GM12801 (cell line): Measurements from ENCODE around the gene SCARB1.

Source experiments
- TF ChIP-seq, protein P1 (sequence below): IDR thresholded peaks from one replicate; pipeline ENCODE4 v1.5.1; 2011; ENCODE audit warnings: control low read depth; ENCODE audit not compliant: insufficient read length; ENCODE audit errors: extremely low read depth

The SCARB1 gene

GRCh38 chr12:124842800-124843510, 20.7 kb downstream of the SCARB1 start:
- TF ChIP-seq, protein P1, sequence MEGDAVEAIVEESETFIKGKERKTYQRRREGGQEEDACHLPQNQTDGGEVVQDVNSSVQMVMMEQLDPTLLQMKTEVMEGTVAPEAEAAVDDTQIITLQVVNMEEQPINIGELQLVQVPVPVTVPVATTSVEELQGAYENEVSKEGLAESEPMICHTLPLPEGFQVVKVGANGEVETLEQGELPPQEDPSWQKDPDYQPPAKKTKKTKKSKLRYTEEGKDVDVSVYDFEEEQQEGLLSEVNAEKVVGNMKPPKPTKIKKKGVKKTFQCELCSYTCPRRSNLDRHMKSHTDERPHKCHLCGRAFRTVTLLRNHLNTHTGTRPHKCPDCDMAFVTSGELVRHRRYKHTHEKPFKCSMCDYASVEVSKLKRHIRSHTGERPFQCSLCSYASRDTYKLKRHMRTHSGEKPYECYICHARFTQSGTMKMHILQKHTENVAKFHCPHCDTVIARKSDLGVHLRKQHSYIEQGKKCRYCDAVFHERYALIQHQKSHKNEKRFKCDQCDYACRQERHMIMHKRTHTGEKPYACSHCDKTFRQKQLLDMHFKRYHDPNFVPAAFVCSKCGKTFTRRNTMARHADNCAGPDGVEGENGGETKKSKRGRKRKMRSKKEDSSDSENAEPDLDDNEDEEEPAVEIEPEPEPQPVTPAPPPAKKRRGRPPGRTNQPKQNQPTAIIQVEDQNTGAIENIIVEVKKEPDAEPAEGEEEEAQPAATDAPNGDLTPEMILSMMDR = no peak

DNA sequence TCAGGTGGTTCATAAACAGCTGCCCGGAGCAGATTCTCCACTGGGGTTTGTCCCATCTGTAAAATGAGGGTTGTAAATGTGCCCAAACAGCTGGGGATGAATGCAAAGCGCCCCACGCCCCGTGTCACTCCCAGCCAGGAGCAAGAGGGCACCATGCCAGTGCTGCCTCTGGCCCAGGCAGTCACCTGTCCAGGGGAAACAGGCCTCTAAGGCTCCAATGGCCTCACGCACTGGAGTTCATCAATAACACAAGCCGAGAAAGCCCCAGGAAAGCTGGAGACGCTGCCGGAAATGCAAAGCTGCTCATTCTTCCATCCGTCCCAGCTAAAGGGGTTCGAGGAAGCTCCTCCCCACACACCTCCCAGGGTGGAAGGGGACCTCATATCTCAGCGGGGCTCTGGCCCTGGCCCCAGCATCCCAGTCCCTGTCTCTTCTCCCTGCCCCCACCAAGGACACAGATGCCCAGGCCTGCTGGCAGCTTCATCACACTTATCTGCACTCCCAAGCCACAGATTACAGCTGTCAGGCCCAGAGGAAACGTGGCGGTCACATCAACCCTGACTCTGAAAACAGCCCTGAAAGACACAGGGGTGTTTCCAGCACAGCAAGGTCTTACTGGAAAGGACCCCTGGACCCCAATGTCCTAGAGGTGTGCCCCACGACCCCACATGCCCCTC, 21.5 kb downstream of the SCARB1 start:
- TF ChIP-seq, protein P1 = no peak

GRCh38 chr12:124841558-124841945, 22.1 kb downstream of the SCARB1 start:
- TF ChIP-seq, protein P1 = no peak

DNA sequence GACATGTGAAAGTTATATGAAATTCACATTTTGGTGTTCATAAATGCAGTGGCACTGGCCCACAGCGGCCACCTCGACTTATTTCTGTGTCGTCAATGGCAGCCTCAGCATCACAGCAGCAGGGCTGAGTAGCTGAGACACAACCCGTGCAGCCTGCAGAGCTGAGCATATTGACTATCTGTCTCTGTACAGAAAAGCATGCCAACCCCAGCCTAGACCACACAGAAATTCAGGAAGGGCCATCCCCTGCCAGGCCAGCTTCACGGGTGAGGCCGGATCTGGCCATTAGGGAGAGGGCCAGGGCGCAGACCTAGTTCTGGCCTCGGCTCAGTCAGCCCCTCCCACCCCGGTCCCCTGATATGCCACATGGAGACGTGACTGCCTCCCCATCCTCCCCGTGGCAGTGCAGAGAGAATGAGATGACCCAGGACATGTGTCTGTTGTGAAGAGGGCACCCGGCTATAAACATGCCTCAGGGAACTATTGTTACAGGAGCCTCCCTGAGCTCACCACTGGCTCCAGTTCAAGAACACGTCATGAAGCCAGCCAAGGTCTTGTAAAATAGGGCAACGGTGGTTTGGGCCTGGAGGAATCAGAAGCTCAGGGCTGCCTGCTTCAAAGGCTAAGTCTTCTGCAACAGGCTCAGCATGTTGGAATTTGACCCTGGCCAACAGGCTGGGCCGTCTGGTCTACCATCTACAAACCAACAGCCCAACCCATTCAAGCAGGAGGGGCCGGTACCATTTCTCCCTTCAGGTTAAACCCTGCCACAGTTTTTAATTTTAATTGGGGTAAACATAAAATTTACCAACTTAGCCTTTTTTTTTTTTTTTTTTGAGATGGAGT, 25.5 kb downstream of the SCARB1 start:
- TF ChIP-seq, protein P1 = no peak

DNA sequence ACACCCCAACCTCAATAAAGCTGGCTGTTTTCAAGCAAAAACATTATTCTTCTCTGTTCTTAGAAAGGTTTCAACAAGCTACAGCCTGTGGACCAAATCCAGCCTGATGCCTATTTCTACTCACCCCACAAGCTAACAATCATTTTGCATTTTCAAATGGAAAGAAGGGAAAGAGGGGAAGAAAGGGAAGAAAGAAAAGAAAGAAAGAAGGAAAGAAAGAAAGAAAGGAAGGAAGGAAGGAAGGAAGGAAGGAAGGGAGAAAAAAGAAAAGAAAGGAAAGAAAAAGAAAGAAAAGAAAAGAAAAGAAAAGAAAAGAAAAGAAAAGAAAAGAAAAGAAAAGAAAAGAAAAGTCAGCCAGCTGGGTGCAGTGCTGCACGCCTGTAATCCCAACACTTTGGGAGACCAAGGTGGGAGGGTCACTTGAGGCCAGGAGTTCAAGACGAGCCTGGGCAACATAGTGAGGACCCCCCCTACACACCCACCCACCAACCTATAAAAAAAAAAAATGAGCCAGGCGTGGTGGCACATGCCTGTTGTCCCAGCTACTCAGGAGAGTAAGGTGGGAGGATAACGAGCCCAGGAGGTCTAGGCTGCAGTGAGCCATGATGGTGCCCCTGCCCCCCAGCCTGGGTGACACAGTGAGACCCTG, 26.3 kb downstream of the SCARB1 start:
- TF ChIP-seq, protein P1 = no peak

DNA sequence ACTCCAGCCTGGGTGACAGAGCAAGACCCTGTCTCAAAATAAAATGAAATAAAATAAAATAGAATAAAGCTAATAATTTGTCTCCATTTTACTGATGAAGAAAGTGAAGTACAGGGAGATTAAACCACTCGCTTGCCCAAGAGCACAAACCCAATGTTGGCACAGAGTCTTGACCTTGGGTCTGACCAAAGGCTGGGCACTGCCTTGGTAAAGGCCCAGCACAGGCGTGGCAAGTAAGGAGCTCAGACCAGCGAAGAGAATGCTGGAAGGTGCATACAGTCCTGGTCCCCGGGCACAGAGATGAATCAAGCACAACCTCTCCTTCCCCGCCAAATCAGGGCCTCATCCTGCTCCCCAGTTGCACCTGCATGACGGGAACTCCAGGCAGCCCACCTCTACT, 26.9 kb downstream of the SCARB1 start:
- TF ChIP-seq, protein P1 = no peak

GRCh38 chr12:124835656-124836410, 27.8 kb downstream of the SCARB1 start:
- TF ChIP-seq, protein P1 = no peak
